K562 (cell line): ENCODE results near the gene ZNF90.

Experiments
- HIVEP1 ChIP-seq: fragments of 250-450 bp; sonication (Bioruptor Pico); IDR thresholded peaks from 2 replicates; pipeline ENCODE4 v1.4.0; 2020; ENCODE audit warnings: mild to moderate bottlenecking
- TEAD4 ChIP-seq, 2 experiments: sonication (generic) in 1 of 2; formaldehyde crosslinking in 1 of 2; IDR thresholded peaks; 2 replicates each; pipeline versions ENCODE4 v1.6.1 to v1.8.0; 2012 to 2022; ENCODE audit warnings: borderline replicate concordance in 1 of 2, inconsistent platforms in 1 of 2, low read length in 1 of 2, mild to moderate bottlenecking in 1 of 2, missing genetic modification reagents in 1 of 2

- TF ChIP-seq HIVEP1 (CRISPR knock-in tag) (no peak), TEAD4 (IDR thresholded peaks at IDR 0.05; ENCODE audit: low read length) (no peak), TEAD4 (CRISPR knock-in tag; IDR thresholded peaks at IDR 0.05; ENCODE audit: borderline replicate concordance) (no peak)
These were observed 38.5 kb upstream of the ZNF90 start, which contains the start of gene ZNF682 for GRCh38 chr19:20039203-20039723.
